Type B pancreatic cell (in vitro differentiated cells): ENCODE data around the gene NDUFC1. TPM values are rescaled to one million over a fixed set of nuclear protein-coding genes. Genes with fewer than 3 reads are reported as not detected.
"Not testable (repeated sequence)": the region's sequence is repeated elsewhere in the genome, so short reads cannot be mapped to it uniquely, and the experiment has no call there.

Experiments
- DNase-seq: peaks from one replicate; pipeline ENCODE4 v3.0.0; 2021; ENCODE audit warnings: mixed read lengths; ENCODE audit not compliant: unreplicated experiment; ENCODE audit errors: extremely low spot score
- H3K27ac Mint-ChIP-seq: 2 replicates; pipeline ENCODE4 v1.8.0; 2021; ENCODE audit warnings: mild to moderate bottlenecking, mixed read lengths
- H3K27me3 Mint-ChIP-seq: 2 replicates; pipeline ENCODE4 v1.8.0; 2021; ENCODE audit warnings: mixed read lengths
- H3K36me3 Mint-ChIP-seq: 2 replicates; pipeline ENCODE4 v1.8.0; 2021; ENCODE audit warnings: mixed read lengths
- H3K4me1 Mint-ChIP-seq: one replicate; pipeline ENCODE4 v1.8.0; 2021; ENCODE audit warnings: mixed read lengths; ENCODE audit not compliant: unreplicated experiment
- H3K4me3 Mint-ChIP-seq: 2 replicates; pipeline ENCODE4 v1.8.0; 2021; ENCODE audit warnings: mild to moderate bottlenecking, mixed read lengths
- H3K9me3 Mint-ChIP-seq: 2 replicates; pipeline ENCODE4 v1.8.0; 2021; ENCODE audit warnings: mixed read lengths
- total RNA-seq: library from RNA; stranded (reverse); gene quantifications from 2 replicates; pipeline ENCODE4 v1.2.1, GENCODE V29; 2021; ENCODE audit warnings: low replicate concordance
- TF ChIP-seq, protein P1 (sequence below): fragments of 200-600 bp; sonication (generic); conservative IDR thresholded peaks from 2 replicates; pipeline ENCODE4 v1.5.0; 2021; ENCODE audit warnings: antibody characterized with exemption, mild to moderate bottlenecking

The NDUFC1 gene
- total RNA-seq, 1 donor from 2014 or later = 47.2 TPM

DNA sequence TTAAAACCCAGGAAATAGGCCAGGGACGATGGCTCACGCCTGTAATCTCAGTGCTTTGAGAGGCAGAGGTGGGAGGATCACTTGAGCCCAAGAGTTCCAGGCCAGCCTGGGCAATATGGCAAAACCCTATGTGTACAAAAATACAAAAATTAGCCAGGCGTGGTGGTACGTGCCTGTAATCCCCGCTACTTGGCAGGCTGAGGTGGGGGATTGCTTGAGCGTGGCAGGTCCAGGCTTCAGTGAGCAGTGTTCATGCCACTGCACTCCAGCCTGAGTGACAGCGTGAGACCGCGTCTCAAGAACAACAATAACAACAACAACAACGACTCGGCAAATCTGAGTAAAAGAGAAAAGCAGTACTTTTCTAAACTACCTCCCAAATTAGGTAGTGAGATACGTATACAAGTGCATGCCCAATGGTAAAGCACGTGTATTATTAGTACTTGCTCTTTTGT, 13.0 kb upstream of the NDUFC1 start:
- Mint-ChIP-seq H3K4me1 (peaks cover 7% of the 10 kb centered on the region), H3K36me3 (peaks cover 31% of the 10 kb centered on the region), H3K4me3 (no peak overlapping the region), H3K27ac (no peak overlapping the region), H3K27me3 (no peaks in the 10 kb centered on the region), H3K9me3 (peaks cover 11% of the 10 kb centered on the region)
- TF ChIP-seq, protein P1, sequence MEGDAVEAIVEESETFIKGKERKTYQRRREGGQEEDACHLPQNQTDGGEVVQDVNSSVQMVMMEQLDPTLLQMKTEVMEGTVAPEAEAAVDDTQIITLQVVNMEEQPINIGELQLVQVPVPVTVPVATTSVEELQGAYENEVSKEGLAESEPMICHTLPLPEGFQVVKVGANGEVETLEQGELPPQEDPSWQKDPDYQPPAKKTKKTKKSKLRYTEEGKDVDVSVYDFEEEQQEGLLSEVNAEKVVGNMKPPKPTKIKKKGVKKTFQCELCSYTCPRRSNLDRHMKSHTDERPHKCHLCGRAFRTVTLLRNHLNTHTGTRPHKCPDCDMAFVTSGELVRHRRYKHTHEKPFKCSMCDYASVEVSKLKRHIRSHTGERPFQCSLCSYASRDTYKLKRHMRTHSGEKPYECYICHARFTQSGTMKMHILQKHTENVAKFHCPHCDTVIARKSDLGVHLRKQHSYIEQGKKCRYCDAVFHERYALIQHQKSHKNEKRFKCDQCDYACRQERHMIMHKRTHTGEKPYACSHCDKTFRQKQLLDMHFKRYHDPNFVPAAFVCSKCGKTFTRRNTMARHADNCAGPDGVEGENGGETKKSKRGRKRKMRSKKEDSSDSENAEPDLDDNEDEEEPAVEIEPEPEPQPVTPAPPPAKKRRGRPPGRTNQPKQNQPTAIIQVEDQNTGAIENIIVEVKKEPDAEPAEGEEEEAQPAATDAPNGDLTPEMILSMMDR = no peak
- no peak for DNase-seq

DNA sequence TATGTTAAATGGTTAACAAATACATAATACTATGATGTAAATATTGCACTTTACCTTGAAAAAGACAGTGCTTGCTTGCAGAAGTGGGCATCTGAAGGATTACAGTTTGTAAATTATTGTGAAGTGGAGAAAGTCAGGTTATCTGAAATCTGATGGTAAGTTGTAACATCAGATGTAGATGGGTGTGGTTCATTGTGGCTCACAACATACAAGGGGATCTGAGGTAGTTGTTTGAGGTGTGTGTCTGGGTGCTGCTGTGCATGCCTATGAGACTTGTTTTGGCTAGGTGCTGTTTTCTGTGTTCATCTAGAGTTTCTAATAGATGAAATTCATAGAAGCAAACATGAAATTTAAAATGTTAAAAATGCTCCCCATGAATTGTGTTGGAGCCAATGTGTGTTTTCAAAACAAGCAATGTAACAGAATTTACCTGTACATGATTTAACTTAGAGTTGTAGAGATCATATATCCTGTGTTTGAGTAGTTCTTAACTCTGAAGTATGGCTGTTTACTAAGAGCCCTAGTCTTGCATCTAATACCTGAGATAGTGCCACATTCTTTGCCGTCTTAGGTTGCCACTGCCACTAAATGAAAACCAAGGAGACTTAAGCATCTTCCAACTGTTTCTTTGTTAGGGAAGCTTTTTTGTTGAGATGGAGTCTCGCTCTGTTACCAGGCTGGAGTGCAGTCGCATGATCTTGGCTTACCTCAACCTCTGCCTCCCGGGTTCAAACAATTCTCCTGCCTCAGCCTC, 11.9 kb upstream of the NDUFC1 start:
- Mint-ChIP-seq H3K36me3 (peaks cover 24% of the 10 kb centered on the region), H3K4me3 (no peak overlapping the region), H3K27ac (no peak overlapping the region), H3K9me3 (peaks cover 5% of the 10 kb centered on the region), H3K4me1 (peaks cover 7% of the 10 kb centered on the region), H3K27me3 (no peaks in the 10 kb centered on the region)
- DNase-seq = no peak
- TF ChIP-seq, protein P1 = no peak

DNA sequence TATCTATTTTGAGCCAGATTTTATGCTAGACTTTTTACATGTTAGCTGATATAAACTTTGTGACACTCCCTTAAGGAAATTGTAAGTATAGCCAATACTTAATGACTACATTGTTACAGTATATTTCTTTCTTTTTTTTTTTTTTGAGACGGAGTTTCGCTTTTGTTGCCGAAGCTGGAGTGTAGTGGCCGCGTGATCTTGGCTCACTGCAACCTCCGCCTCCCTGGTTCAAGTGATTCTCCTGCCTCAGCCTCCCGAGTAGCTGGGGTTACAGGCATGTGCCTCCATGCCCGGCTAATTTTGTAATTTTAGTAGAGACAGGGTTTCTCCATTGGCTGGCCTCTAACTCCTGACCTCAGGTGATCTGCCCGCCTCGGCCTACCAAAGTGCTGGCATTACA, 11.1 kb upstream of the NDUFC1 start:
- not testable (repeated sequence) for H3K4me3 Mint-ChIP-seq, H3K27me3 Mint-ChIP-seq, H3K4me1 Mint-ChIP-seq, H3K9me3 Mint-ChIP-seq, DNase-seq, H3K27ac Mint-ChIP-seq
- H3K36me3 Mint-ChIP-seq = peaks cover 24% of the 10 kb centered on the region

DNA sequence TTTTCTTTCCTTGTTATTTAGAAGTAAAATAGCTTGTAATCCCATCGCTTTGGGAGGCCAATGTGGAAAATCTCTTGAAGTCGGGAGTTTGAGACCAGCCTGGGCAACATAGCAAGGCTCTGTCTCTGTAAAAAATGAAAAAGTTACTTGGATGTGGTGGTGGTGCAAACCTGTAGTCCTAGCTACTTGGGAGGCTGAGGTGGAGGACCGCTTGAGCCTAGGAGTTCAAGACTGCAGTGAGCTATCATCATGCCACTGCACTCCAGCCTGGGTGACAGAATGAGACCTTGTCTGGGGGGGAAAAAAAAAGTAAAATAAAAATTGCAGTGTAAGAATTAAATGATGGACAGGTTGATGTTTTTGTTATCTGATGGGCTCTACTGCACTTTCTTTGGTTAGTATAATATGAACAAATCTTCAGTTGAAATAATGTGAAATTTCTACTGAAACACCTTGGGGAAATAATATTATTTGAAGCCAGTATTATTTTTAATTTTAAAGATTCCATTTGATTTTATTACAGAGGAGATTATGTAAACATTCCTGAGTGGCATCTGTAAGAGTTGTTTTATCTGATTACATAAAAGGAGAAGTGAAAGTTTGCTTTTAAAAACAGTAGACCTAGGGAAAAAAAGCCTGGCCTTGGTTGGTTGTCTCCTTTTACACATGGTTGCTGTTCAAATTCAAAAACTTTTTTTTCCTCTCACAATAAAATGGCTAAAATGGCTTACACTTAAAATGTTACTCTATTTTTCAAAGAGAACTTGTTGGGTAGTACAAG, 10.5 kb upstream of the NDUFC1 start:
- no peak overlapping the region for H3K4me3 Mint-ChIP-seq
- no peak overlapping the region for H3K27ac Mint-ChIP-seq

DNA sequence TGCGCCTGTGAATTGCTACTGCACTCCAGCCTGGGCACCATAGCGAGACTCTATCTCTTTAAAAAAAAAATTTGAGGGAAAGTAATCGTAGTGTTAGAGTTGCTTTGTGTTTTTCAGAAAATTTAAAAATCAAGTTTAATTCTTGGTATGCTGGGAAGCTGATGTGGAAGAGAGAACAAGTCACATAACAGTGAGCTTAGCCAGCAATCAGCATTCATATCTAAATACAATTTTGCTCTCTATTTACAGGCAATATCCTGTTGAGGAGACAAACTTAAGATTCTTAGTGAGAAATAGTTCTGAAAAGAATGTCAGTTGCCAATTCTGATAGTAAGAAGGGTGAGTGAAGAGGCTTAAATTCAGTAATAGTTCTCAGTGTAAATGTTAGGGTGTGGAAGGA, 9.6 kb upstream of the NDUFC1 start:
- DNase-seq = no peak
- H3K4me1 Mint-ChIP-seq = peaks cover 7% of the 10 kb centered on the region
- TF ChIP-seq, protein P1 = no peak
- H3K36me3 Mint-ChIP-seq = peaks cover 19% of the 10 kb centered on the region
- no peak overlapping the region for H3K4me3 Mint-ChIP-seq
- peak overlapping the region; percentile 34 for H3K27ac Mint-ChIP-seq
- H3K9me3 Mint-ChIP-seq = peaks cover 2% of the 10 kb centered on the region
- H3K27me3 Mint-ChIP-seq = no peaks in the 10 kb centered on the region

More for the DNA sequence above, 10.5 kb upstream of the NDUFC1 start:
- H3K27me3 Mint-ChIP-seq = no peaks in the 10 kb centered on the region
- peaks cover 7% of the 10 kb centered on the region for H3K4me1 Mint-ChIP-seq
- H3K36me3 Mint-ChIP-seq = peaks cover 21% of the 10 kb centered on the region
- peaks cover 5% of the 10 kb centered on the region for H3K9me3 Mint-ChIP-seq
- DNase-seq = no peak
- TF ChIP-seq, protein P1 = no peak

DNA sequence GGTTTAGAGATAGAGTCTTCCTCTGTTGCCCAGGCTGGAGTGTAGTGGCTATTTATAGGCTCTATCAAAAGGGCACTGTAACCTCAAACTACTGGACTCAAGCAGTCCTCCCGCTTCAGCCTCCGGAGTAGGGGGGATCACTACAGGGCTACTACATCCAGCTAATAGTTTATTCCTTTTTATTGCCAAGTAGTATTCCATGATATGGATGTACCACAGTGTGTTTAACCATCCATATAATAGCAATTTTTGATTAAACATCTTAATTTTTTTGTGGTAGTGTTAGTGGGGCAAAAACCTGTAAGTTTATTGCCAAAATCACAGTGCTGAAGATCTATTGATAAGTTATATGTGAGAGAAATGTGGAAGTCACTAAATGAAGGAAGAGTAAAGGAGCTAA, 2.6 kb upstream of the NDUFC1 start:
- no peaks in the 10 kb centered on the region for H3K9me3 Mint-ChIP-seq
- peak overlapping the region; percentile 34 for H3K27ac Mint-ChIP-seq

More for the DNA sequence above, 2.6 kb upstream of the NDUFC1 start:
- H3K27me3 Mint-ChIP-seq = no peaks in the 10 kb centered on the region
- no peak for DNase-seq
- no peak overlapping the region for H3K4me3 Mint-ChIP-seq
- peaks cover 22% of the 10 kb centered on the region for H3K36me3 Mint-ChIP-seq
- H3K4me1 Mint-ChIP-seq = peaks cover 12% of the 10 kb centered on the region
- TF ChIP-seq, protein P1 = no peak
